Measurements from ENCODE around the gene CRIM1.

CRIM1 gene

DNA sequence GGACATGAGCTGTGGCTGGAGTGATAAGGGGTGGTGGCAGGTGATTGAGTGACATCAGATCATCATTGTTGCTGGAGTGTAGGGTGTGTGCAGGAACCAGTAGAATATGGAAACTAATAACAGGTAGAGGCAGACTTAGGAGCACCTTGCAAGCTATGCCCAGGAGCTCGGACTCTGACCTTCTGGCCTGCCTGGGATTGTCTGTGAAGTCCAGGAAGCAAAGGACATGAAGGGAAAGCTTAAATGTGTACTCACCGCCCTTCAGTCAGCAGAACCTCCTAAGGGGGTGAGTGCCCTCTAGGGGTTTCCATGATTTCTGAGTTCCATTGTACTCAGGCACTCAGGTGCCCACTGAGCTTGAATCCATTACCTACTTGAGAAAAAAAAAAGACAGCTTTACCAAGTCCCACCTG, 104.2 kb downstream of the CRIM1 start:
- DNase-seq = peak; percentile 66

DNA sequence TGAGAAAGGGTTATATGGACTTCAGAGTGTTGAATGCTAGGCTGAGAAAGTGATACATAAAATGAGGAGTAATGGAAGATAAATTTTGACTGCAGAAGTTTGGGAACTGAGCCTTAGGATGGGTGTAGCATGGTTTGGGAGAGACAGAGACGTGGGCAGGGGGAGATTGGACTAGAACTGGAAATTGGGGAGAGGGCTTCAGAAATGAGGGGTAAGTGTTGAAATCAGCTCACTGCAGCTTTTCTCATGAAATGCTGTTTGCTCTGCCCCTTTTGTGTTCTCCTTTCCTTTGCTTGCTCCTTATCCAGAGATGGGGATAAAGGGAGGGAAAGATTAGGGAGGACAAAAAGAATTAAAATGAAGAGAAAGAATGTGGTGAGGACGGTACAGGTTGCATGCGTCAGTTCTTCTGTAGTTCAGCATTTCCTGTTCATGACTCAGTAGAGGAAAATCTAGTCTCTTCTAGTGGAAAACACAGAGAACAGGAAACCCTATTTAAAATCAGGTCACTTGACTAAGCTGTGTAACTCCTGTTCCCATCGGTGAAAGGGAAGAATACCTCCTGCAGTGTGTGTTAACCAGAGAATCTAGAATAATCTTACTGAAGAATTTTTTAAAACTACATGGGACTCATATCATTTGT, 105.6 kb downstream of the CRIM1 start:
- no peak for DNase-seq

DNA sequence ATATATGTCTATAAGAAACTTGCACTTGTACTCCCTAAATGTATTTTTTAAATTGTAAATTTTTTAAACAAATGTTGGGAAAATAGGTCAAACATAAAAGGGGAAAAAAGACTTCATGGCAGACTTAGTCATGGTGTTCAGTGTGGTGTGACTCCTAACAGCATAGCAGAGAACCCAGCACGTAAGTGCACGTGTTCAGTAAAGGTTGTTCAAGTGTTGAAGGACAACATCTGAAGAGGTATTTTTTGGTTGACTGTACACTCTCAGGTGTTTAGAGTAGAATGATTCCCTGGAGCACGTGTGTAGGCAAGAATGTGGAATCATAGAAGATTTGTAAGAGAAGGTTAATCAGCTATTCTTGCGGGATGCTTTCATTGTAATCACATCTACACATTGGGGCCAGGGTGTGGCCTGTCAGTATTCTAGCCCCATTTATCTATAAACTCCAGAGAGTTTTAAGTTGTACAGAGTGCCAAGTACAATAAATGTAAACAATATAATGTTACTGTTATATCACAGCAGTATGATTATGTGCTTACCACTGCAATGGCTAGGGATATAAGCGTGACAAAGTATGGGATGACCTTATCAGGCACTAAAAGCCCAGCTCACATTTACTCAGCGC, 106.8 kb downstream of the CRIM1 start:
- DNase-seq = no peak

DNA sequence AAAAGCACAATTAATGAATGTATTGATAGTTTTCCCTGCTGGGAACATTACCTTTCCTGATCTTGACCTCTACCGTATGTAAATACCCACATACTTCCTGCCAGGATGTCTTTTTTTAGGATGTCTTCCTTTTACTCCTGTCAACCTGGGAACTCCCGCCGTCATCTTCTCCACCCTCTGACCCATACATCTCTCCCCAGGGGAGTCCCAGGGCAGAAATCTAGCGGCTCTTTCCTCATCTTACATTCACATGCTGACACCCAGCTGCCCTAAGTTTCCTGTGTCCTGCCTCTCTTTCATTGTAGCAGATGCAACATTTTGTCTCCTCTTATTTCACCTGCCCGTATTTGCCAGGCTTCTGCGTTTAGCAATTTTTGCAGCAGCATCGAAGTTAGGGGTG, 107.8 kb downstream of the CRIM1 start:
- no peak for DNase-seq

DNA sequence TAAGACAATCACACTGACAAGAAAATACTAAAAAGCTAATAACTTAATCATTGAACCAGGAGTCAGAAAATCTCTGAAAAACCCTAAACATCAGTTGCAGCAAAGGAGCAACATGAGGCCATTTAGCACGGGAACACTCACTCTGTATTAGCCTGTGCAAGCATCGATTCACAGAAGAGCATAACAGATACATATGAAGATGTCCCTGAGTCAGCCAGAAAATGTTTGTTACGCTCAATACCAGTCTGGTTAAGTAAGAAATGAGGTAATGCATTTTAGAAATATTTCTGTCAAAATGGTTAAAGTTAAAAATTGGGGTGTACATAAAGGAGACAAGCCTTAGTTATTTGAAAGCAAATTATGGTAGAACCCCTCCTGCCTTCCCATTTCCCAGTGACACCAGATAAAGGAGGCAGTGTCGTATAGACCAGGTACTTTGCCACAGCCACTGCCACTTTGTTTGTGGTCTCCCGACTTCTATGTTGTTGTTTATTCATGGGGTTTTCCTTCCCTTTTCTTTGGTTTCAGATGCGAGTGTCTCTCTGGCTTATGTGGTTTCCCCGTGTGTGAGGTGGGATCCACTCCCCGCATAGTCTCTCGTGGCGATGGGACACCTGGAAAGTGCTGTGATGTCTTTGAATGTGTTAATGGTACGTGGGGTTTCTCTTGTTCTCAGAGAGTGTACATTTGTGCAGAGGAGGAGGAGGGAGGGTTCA, 108.6 kb downstream of the CRIM1 start:
- DNase-seq = no peak

DNA sequence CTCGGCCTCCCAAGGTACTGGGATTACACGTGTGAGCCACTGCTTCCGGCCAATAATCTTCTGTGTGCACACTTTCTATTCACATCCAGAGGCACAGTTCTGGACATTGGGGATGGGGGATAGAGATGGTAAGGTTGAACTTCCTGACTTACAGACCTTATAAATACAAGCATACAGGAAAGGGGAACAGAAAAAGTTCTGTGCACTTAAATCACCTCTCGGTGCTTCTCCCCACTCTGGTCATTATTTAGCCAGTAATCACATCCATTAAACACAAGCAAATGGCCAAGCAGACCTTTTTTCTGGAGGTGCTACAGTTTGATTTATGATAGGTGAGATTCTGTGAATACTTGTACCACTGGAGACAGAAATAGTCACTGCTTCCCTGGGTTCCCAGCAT, 110.6 kb downstream of the CRIM1 start:
- DNase-seq = no peak

DNA sequence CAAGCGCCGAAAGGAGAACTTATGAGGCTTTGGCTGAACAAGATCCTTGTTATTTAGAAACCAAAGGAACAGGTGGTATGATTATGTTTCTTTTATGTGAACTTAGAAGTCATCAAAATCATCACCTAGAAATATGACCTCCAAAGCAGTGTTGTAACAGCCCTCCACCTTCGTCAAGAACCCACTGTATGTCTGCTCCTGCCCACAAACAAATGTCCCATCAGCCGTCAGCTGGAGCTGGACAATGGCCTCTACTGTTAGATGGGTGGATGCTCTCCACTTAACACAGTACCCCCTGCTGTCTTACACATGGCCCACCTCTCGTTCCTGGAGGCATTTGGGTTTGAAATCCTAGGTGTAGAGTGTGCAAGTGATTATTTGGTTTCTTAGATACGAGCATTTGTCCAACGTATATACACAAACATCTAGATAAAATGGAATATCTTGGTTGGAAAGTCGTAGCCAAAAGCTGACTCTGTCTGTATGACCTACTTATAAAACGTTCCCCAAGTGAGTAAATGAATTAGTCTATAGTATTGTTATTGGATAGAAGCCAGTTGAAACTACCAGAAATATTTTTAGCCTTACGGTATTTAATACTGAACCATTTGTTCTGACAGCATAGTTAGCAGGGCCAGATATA, 113.0 kb downstream of the CRIM1 start:
- no peak for DNase-seq

DNA sequence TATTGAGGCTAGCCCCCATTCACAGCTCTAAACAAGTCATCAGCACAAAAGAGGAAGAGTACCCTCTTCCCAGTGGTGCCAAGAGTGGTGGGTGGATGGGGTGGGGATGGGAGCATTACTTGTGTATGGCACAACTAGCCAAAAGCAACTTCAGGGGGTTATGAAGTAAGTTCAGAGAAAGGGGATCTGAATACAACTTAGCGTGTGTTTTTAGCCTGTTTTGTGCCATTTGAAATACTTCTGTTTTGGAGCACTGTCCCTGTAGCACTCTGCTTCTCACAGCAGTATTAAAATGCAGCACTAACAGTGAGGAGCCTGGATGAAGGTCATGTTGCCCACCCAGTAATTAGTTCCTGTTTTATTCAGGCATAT, 113.5 kb downstream of the CRIM1 start:
- no peak for DNase-seq

DNA sequence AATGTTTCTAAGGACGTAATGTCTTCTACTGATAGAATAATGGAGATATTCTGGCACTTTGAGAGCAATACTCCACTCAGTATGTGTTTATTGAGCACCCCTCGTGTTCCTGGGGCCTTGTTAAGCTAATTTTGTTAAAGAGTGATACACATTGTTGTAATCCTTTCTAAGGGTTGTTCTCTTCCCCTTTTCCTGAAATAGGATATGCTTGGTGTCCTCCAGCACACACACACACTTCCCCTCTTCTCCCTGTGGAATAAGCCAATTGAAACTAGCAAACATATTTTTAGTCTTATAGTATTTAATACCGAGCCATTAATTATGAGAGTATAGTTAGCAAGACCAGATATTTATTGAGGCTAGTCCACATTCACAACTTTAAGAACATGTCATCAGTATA, 114.1 kb downstream of the CRIM1 start:
- no peak for DNase-seq

DNA sequence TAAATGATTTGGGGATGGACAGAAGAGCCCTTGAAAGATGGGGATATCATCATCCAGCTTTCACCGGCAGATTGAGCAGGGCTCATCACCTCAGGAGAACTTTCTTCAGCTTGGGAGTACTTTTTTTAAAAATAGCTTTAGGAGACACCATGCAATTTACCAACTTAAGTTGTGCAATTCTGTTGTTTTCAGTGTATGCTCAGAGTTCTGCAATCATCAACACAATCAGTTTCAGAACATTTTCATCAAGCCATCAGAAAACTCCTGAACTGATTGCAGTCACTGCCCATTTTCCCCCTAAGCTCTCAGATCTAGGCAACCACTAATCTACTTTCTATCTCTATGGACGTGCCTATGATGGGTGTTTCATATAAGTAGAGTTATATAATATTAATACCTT, 117.7 kb downstream of the CRIM1 start:
- no peak for DNase-seq

DNA sequence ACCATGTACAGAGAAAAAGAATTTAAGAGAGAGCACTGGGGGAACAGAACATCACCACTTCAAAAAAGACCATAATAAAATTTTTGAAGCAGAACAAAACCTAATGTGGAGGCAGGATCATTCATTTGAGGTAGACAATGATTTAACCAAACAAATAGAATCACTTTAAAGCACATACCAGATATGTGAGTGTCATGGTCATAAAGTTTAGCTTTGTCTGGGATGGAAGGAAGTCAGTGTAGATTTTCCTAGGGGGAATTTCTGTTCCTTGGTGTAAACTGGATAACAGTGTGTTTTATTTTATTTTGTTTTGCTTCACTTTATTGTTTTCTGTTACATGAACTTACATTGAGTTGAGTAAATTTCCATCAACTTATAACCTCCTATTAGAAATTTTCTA, 120.8 kb downstream of the CRIM1 start:
- no peak for DNase-seq

DNA sequence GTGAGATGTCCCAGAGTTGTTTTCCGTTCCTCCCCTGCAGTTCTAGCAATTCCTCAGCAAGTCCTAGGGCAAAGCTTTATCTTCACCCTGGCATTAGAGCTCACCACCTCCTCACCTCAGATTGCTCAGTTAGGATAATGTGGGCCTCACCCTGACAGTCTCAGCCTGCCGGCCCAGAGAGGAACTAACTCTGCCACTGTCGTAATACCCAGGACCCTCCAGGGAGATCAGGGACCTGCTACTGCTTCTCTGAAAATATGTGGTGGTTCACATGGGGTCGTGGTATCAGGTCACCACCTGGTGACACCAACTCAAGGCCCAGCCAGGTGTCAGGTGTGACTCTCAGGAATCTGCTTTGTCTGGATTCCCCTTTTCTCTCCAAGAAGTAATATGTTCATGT, 121.7 kb downstream of the CRIM1 start:
- no peak for DNase-seq

DNA sequence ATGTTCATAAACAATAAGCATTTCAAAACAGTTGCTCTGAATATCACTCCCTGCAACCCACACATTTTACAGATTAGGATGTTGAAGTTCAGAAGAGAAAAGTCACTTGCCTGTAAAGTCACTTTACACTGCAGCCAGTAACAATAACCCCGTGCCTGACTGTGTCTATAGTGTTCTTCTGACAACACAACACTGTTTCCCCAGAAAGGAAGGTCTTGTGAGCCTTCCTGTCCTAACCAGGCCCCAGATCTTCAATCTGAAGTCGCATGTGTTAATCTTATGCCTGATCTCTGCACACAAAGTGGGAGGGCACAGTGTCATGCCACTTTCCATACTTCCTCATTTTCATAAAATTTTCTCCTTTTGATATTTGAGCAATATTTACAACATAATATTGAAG, 122.2 kb downstream of the CRIM1 start:
- no peak for DNase-seq

DNA sequence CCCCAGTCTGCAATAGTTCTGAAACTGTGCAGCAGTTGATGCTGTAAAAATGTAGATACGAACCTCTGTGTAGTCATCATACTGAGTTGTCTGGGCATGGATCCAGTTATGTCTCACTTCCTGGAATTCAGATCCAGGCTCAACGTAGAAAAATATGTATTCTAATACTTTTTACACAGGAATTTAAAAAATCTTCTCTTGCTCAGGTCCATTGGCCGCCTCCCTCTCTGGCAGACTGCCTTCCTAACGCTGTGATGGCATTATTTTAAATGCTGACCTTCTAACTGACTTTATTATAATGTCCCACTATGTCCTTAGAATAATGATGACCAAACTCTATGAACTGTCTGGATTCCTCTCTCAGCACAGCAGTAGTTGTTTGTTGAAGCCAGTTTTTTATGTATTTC, 122.8 kb downstream of the CRIM1 start:
- DNase-seq = no peak

DNA sequence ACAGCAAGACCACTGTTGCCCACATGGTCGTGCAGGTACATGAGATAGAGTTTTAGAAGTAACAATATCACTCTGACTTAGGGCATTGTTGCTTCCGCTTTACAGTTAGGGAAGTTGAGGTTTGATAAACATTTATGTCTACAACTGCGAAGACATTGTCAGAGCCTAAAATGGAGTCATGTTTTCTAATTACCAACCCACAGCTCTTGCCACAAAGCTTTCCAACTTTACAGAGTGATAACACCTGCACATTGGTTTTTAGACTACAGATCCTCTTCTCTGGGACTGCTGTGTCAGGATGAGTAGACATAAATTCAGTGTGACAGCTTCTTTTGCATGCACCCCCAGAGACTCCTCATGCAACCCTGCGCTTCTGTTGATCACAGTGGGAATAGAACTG, 123.4 kb downstream of the CRIM1 start:
- no peak for DNase-seq

DNA sequence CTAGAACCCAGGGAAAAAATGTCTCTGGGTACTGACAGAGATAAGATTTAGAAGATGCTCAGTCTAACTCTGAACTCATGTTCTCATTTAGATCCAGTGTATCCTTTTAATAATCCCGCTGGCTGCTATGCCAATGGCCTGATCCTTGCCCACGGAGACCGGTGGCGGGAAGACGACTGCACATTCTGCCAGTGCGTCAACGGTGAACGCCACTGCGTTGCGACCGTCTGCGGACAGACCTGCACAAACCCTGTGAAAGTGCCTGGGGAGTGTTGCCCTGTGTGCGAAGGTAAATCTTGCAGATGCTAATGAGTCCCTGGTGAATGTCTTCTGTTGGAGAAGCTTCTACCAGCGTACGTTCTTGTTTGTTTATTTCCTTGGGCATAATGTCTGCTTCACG, 123.8 kb downstream of the CRIM1 start:
- no peak for DNase-seq

DNA sequence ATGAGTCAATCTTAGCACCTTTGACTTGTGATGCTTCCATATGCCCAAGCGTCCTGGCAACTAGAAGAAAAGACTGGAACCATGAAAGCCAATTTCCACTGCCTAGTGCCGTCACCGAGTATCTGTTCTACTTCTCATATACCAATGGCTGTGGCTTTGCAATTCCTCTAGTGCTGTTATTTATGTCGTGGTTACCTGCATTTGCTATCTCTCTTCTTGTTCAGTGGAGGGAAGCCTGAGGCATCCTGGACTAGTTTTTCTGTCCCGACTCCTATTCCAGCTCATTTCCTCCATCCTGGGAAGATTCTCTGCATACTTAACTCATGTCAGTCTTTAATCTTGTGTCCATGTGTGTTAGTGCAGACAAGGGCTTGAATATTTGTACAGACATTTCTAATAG, 124.5 kb downstream of the CRIM1 start:
- no peak for DNase-seq

DNA sequence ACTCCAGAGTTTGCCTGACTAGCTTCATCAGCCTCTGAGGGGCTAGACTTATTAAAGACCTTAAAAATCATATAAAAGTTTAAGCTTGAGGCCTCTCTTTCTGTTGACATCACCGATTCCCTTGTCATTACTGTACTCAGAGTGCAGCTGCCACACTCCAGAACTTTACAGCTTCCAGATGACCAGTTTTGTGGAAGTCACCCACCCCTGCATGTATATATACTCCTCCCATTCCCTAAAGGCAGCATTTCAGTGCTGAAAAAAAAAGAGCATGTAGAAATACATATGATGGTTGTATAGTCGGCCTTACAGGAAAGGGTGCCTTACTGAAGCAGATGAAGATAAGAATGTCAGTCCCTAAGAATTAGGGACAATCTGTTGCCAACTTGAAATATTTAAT, 125.1 kb downstream of the CRIM1 start:
- no peak for DNase-seq

DNA sequence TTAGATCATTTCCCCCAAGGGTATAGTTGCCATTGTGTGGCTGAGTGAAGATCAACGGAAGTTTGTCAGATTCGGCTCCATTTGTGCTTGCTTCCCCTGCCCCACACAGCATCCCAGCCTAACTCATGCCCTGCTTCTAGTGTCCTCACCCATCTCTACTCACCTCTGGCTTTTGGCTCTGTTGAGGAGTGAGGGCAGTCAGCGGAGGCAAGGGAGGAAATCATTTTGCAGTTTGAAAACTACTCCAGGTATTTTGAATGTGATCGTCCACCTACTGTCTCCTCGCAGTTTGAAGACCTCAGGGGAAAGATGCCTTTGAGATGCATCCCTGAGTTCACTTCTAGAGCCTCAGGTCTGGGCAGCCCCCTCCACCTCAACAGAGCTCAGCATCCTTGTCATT, 126.1 kb downstream of the CRIM1 start:
- DNase-seq = no peak

DNA sequence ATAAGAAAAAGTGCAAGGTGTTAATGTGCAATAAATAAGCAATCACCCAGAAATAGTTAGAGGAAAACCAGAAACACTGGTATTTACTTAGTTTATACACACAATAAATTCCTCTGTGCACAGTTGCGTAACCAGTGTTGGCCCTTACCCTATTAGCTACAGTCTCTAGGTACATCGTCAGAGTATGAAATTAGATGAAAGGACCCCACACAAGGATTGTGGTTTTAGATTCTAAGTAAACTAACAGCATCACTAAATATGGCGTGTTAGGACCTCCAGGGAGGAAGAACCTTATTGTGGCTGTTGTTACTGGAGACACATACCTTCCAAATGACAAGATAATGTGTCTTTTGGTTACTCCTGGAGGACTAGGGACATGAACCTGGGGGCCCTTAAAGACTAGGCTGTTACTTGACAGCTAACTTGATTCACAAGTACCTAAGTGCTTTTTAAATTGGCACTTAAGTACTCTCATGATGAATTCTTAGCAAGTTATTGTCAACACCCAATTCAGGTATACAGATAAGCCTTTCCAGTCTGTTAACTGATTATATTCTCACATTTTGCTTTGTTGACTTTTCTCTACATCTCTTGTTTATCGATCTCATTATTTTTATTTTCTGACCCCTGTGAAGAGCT, 127.1 kb downstream of the CRIM1 start:
- no peak for DNase-seq

DNA sequence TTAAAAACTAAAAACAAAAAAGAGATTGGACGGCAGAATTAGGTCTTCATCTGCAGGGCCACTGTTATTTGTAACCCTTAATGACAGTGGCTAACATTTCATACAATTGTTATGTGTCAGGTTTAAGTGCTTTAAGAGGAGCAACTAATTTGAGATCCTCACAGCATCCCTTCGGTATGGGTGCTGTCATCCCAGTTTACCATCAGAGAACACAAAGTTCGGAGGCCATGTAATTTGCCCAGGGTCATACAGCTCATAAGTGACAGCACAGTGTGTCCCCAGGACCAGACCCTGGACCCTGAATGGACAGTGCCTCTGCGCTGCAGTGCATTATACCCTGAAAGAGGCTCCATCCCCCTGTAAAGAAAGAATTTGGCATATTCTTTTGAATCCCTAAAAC, 127.7 kb downstream of the CRIM1 start:
- DNase-seq = no peak

DNA sequence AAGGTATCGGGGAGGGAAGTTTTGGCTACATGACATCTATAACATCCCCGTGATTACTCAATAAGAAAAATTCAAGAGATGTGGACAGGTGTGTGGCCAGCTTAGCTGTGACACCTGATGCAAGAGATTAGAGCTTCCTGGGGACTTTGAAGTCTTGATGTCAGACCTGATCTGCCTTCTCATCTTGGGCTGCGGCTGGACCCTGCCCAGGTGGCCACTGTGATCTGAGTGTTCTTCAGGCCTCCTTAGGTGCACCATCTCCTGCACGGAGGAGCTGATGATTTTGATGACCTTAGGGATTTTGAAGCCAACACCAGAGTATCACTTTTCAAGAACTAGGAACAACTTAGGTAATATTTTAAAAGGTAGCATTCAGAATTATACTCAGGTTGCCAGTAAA, 128.9 kb downstream of the CRIM1 start:
- DNase-seq = no peak

DNA sequence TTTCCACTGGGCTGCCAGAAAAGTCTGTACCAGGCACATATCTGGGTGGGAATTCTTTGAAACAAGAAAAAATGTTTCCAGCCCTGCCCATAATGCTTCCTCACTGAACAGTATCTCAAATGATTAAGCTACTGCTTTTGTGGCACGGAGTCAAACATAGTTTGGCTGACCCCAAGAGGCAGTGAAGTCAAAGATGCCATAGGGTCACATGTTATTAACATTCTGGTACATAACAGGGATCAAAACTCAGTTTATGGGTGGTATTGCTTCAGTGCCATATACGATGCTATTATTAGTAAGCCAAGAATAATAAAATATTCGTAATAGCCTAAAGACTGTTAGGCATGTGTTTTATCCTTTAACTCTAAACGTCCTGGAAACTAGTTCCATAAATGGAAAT, 129.9 kb downstream of the CRIM1 start:
- no peak for DNase-seq

Data from NCI-H82 (cell line).